Breast epithelium (tissue), 3 donors: Measurements from ENCODE around the gene SRGAP2.
"Not testable (repeated sequence)": the region's sequence is repeated elsewhere in the genome, so short reads cannot be mapped to it uniquely, and the experiment has no call there.

Source experiments
- CTCF ChIP-seq, 3 donors: fragments of 450-650 bp; IDR thresholded peaks; one replicate each; pipeline ENCODE4 v1.5.1; 2016 to 2017; ENCODE audit warnings: antibody characterized with exemption in 3 of 3, mild to moderate bottlenecking in 3 of 3, moderate library complexity in 3 of 3
- POLR2A ChIP-seq: fragments of 450-650 bp; IDR thresholded peaks from one replicate; pipeline ENCODE4 v1.6.1; 2016; ENCODE audit warnings: antibody characterized with exemption, mild to moderate bottlenecking, moderate library complexity
- POLR2AphosphoS5 ChIP-seq, 3 donors: sonication (generic); formaldehyde crosslinking; IDR thresholded peaks; one replicate each; pipeline ENCODE4 v1.6.1; 2017; ENCODE audit warnings: antibody characterized with exemption in 3 of 3

- TF ChIP-seq CTCF (IDR thresholded peaks at IDR 0.05); POLR2A; POLR2AphosphoS5 (IDR thresholded peaks at IDR 0.05): not testable (repeated sequence)
Measured at GRCh38 chr1:206210802-206211201, 7.5 kb downstream of the SRGAP2 start.
